MV-4-11 (cell line): ENCODE data around the gene CIAO2B.
A peak's percentile ranks its signal among the peaks of the same experiment; 100 is the strongest.
"Not testable (repeated sequence)": the region's sequence is repeated elsewhere in the genome, so short reads cannot be mapped to it uniquely, and the experiment has no call there.

Source experiments
- DNase-seq: peaks from one replicate; lab custom pipeline; 2025; lab: John Stamatoyannopoulos, UW

CIAO2B gene

DNA sequence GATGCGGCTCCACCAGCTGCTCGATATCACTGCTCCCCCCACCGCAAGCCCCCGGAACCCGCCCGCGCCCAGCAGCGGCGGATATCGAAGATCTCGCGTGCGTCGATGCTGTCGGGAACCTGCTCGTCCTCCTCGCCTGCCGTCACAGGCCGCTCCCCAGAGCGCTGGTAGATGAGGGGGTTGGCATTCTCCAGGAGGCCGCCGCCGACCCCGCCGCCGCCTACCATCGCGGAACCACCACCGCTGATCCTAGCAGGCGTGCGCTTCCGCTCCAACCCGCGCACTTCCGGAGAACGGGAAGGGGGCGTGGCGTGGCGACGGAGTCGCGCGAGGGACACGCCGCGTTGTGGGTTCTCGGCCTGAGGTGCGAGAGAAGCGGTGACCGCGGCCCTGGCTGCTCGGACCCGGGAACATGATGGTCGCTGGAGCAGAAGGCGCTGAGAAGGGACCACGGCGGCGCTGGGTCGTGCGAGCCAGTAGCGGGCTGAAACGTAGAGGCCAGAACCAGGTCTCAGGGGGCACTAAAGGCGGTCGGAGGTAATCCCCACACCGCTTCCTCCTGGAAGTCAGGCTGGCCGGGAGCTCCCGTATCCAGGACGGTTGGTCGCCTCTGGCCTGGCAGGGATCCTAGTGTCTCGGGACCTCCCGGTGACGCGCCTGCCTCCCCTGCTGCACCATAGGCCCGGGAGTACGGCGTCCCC lies at the start of gene CIAO2B:
TSS of gene CIAO2B (minus strand) at position 265 of the 701 bp plus-strand sequence. CDS start at position 227, 38 bp downstream.
- peak; percentile 70 for DNase-seq

DNA sequence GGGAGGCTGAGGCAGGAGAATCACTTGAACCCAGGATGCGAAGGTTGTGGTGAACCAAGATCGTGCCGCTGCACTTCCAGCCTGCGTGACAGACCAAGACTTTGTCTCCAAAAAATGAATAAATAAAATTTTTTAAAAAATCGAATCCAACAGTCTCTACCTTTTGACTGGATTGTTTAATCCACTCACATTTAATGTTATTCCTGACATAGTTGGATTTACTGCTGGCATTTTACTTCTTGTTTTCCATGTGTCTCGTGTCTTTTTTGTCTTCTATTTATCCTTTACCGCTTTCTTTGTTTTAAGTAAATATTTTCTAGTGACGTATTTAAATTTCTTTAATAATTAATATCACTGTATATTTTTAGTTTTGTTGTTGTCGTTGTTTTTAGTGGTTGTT lies 48.8 kb upstream of the CIAO2B start:
- no peak for DNase-seq

DNA sequence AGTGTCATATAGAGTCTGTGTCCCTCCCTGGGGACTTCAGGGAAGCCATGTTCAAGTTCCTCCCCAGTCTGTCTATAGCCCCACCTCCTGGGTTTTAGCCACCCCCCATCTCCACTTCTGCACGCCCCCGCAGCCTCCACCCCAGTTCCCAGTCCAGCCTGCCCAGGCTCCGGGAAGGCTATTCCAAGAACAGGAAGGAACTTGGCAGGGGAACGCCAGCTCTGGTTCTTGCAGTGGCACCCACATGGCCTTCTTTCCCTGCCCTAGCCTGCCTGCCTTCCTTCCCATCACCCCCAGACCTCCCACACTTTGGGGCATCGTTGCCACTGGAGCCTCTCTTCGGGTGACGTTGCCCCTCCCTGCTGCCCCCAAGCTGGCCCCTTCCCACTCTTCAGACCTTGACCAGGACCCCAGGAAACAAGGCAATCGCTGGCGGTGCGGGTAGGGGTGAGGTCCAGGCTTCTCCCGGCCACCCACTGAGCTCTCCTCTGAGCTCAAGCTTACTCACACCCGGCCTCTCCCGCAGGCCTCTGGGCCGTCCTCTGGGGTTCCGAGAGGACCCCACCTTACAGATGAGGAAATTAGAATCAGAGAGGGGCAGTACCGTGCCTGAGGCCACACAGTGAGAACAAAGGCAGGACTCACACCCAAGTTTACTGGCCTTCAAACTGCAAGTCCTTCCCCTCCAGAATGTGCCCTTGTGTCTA lies 45.0 kb upstream of the CIAO2B start:
- DNase-seq, result no peak

DNA sequence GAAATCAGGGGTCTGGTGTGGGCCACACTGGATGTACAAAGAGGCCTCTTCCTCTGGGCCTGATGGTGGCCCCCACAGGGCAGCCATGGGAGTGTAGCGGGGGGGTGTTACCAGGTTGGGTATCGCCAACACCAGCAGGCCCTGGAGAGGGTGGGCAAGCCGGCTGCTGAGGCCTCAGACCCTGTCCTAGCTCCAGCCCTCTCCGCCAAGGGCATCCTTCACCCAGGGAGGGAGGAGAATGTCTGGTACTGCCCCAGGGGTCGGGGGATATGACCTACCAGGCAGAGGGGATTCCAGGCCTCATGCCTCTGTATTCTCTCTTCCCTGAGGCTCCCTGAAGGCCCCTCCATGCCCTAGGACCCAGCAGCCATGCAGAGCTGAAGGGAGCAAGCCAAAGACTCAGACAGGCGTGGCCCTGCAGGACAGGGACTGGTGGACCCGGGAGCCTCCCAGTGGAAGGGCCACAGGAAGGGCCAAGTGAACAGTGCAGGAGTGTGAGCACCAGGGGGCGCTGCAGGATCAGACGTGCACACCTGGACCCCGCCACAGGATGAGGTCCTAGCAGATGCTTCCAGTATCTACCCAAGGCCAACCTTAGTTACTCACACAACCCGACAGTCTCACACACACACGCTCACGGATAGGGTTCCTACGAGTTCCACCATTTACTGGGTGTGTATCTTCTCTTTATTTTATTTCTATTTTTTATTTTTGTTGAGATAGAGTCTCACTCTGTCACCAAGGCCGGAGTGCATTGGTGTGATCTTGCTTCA lies 43.3 kb upstream of the CIAO2B start:
- DNase-seq, result peak; percentile 76

DNA sequence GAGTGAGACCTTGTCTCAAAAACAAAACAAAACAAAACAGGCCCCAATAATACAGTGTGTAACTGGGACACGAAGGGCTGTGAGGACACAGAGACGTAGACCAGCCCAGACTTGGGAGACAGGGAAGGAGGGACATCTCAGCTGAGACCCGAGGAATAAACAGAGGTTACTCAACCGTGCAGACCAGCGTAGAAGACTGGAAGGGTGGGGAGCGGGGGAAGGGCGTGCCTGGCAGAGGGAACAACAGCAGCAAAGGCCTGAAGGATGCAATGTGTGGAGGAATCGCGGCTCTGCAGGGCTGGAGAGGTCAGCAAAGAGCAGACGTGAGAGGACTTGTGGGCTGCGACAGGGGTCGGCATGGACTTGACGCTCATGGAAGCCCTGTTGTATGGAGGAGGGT lies 42.5 kb upstream of the CIAO2B start:
- DNase-seq, result no peak

DNA sequence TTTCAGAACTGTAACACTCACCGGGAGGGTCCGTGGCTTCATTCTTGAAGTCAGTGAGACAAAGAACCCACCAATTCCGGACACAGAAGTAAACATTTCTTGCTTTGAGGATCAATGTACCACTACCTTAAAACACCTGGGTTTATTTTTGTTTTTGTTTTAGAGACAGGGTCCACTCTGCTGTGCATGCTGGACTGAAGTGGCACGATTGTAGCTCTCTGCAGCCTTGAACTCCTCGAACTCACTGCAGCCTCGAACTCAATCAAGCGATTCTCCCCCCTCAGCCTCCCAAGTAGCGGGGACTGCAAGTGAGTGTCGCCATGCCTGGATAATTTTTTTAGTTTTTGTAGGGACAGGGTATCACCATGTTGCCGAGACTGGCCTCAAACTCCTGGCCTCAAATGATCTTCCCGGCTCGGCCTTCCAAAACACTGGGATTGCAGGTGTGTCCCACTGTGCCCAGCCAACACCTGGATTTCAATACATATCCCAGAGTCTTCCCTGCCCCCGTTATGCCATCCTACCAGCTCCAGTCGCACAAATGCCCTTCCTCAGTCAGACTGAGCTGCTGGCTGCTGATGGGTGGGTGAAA lies 41.2 kb upstream of the CIAO2B start:
- DNase-seq, result no peak

DNA sequence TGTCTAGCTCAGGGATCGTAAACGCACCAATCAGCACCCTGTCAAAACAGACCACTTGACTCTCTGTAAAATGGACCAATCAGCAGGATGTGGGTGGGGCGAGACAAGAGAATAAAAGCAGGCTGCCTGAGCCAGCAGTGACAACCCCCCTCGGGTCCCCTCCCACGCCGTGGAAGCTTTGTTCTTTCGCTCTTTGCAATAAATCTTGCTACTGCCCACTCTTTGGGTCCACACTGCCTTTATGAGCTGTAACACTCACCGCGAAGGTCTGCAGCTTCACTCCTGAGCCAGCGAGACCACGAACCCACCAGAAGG lies 40.7 kb upstream of the CIAO2B start:
- peak; percentile 13 for DNase-seq

DNA sequence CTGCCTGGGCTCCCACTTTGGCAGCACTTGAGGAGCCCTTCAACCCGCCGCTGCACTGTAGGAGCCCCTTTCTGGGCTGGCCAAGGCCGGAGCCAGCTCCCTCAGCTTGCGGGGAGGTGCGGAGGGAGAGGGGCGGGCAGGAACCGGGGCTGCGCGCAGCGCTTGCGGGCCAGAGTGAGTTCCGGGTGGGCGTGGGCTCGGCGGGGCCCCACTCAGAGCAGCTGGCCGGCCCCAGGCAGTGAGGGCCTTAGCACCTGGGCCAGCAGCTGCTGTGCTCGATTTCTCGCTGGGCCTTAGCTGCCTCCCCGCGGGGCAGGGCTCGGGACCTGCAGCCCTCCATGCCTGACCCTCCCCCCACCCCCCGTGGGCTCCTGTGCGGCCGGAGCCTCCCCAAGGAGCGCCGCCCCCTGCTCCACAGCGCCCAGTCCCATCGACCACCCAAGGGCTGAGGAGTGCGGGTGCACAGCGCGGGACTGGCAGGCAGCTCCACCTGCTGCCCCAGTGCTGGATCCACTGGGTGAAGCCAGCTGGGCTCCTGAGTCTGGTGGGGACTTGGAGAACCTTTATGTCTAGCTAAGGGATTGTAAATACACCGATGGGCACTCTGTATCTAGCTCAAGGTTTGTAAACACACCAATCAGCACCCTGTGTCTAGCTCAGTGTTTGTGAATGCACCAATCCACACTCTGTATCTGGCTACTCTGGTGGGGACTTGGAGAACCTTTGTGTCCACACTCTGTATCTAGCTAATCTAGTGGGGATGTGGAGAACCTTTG lies 40.1 kb upstream of the CIAO2B start:
- not testable (repeated sequence) for DNase-seq

DNA sequence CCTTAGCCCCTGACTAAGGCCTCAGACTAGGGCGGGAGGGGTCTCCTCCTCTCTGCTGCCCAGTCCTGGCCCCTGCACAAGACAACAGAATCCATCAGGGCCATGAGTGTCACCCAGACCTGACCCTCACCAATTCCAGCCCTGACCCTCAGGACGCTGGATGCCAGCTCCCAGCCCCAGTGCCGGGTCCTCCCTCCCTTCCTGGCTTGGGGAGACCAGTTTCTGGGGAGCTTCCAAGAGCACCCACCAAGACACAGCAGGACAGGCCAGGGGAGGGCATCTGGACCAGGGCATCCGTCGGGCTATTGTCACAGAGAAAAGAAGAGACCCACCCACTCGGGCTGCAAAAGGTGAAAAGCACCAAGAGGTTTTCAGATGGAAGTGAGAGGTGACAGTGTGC lies 39.5 kb upstream of the CIAO2B start:
- no peak for DNase-seq

DNA sequence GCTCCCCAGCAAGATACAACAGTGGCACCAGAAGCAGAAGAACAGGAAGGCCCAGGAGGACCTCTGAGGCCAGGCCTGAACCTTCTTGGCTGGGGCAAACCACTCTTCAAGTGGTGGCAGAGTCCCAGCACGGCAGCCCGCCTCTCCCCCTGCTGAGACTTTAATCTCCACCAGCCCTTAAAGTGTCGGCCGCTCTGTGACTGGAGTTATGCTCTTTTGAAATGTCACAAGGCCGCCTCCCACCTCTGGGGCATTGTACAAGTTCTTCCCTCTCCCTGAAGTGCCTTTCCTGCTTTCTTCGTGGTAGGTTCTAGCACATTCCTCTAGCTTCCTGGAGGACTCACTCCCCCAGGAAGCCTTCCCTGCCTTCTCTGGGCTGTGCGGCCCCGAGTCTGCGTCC lies 38.8 kb upstream of the CIAO2B start:
- DNase-seq, result peak; percentile 31

DNA sequence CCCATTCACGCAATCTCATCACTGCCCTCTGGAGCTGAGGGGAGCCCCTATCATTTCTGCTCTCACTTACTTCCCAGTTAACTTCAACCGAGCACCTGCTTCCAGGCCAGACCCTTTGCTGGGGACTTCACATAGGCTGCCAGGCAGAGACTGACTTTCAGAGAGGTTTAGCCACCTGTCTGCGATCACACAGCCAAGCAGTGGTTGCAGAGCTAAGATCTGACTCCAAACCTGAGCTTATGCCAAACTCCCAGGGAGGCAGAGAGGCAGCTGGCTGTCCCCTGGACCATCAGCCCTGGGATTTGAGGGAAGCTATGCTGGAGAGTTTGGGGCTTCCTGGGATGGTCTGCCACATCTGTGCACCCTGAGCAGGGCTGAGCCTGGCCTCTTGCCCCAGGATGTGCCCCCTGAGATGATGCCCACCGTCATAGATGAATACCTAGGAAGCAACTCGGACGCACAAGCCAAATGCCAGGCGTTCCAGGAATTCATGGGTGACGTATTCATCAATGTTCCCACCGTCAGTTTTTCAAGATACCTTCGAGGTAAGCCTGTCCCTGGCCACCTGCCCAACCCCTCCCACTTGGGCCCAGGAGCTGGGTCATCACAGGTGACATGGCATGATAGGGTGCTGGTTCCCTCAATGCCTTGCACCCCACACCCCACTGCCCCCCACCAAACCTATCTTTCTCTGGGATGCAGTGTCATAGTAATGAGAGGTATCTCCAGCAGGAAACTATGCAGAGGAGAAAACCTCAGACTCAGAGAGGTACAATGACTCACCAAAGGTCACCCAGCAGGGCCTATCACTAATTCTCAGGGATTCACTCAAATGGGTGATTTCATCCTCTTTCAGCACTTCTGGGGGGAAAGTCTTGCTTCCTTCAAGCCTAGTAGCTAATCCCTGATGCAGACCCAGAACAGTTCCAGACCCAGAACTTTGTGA lies 36.8 kb upstream of the CIAO2B start:
- no peak for DNase-seq

DNA sequence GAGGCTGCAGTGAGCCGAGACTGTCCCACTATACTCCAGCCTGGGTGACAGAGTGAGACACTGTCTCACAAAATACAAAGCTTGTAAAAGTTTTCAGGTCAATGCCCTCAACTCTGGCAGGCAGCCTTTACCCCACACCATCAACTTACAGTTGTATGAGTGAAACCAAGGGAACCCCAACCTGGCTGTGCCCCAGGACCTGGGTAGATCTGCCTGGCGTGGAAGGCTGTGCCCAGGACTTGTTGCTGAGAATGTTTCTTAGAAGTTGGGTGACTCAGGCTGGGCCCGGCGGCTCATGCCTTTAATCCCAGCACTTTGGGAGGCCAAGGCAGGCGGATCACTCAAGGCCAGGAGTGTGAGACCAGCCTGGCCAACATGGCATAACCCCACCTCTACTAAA lies 34.6 kb upstream of the CIAO2B start:
- no peak for DNase-seq

DNA sequence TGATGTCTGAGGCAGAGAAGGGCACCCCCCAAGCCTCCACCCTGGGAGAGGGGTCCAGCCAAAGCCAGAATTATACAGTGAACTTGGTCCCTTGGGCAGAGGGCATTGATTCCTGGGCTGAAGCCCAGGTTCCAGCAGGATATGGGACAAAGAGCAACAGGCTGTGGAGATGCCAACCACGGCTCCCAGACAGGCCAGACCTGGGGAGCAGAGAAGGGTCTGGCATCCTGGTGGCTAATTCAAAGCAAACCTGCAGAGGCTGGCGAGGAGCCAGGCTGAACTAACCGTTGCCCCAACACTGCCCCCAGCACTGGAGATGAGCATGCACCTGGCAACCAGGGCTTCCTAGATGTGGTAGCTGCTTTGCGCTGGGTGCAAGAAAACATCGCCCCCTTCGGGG lies 29.8 kb upstream of the CIAO2B start:
- DNase-seq, result no peak

DNA sequence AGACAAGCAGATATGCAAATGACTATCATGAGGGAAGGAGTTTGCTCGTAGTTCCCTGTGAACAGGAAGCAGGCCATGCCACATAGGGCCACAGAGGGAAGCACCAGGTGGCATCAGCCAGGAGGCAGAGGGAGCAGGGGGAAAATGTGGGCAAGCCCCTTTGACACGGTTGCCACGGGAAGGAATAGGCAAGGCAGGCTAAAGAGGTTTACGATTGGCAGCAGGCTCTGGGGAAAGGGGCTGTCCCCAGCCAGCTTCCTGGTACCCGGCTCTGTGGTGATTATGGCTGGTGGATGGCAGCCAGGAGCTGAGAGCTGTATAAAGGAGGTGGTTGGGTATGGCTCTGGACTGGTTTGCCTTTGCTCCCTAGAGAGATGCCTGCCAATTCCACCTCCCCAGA lies 27.7 kb upstream of the CIAO2B start:
- no peak for DNase-seq

DNA sequence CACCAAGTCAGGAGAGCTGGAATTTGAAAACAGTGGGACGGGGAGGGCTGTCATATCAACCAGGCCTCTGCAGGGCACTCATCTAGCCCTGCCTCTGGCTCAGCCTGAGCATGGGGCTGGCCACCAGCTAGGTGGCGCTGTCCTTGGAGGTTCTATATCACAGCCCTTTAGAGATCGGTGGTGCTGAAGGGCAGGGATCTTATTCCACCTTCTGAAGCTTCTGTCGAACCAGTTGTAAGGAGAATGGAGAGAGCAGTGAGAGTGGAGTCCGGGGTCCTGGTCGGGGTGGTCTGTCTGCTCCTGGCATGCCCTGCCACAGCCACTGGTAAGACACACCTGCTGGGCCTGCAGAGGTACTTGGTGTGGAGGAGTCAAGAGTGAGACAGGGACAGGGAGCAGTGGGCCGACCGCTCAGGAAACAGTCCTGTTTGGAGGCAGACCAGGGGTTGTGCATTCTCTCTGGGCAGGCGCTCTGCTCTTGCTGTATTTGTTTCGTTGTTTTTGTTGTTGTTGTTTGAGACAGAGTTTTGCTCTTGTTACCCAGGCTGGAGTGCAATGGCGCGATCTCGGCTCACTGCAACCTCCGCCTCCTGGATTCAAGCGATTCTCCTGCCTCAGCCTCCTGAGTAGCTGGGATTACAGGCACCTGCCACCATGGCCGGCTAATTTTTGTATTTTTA lies 27.0 kb upstream of the CIAO2B start, which contains the start of gene CES3:
TSS of gene CES3 (plus strand) at position 202 of the 680 bp plus-strand sequence. CDS start at position 244, 42 bp downstream.
- peak; percentile 78 for DNase-seq

DNA sequence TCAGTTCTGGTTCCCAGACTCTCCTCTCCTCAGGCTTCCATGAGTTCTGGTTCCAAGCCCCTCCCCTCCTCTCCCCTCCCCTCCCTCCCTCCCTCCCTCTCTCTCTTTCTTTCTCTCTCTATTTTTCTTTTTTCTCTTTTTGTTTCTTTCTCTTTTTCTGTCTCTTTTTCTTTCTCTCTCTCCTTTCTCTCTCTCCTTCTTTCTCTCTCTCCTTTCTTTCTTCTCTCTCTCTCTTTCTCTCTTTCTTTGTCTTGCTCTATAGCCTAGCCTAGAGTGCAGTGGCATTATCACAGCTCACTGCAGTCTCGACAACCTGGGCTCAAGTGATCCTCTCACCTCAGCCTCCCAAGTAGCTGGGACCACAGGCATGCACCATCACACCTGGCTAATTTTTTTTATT lies 26.1 kb upstream of the CIAO2B start:
- no peak for DNase-seq

DNA sequence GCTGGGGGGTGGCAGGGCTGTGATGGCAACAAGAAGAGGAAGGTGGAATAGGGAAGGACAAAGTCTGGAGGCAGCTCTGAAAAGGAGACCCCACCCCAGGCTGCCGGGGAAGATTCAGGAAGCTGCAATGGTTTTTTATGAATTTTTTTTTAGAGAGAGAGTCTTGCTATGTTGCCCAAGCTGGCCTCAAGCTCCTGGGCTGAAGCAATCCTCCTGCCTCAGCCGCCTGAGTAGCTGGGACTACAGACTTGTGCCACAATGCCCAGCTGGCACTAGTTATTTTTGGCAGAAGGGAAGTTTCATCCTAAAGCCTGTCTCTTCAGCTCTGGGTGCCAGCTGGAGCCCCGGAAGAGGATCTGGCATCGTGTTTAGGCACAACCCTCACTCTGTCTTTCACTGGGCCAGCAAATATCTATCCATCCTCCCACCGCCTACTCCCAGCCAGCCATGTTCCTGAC lies 25.5 kb upstream of the CIAO2B start:
- peak; percentile 58 for DNase-seq

DNA sequence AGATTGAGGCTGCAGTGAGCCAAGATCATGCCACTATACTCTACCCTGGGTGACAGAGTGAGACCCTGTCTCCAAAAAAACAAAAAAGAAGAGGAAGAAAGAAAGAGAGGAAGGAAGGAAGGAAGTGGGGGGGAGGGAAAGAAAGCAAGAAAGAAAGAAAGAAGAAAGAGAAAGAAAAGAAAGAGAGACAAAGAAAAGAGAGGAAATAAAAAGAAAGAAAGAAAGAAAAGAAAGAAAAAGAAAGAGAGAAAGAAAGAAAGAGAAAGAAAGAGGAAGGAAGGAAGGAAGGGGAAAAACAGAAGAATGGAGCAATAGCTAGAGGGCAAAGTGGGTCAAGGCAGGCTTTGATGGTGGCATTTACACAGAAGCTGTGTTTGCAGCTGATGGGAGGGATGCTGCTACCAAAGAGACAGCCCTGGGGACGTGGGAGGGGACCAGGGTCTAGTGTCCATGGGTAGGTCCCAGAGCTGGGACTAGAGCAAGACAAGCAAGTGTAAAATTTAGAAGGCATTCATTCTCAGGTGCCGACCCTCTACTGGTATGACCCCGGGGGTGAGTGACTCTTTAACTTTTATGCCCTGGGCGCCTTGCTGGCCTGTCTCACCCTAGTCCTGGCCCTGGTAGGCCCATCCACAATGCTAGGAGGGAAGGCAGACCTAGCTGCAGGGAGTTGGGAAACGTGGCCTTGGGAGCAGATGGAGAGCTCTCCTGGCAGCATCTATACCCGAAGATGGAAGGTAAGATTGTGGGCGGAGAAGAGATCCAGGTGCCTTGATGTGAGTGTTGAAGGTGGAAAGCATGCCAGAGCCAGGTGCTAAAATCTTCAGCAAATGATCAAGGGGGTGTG lies 24.9 kb upstream of the CIAO2B start:
- DNase-seq, result no peak

DNA sequence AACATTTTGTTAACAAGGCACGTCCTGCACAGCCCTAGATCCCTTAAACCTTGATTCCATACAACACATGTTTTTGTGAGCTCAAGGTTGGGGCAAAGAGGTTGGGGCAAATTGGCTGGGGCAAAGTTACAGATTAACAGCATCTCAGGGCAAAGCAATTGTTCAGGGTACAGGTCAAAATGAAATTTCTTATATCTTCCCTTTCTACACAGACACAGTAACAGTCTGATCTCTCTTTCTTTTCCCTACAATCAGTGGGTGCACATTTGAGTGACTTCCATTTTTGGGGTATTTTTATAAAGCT lies 21.9 kb upstream of the CIAO2B start:
- DNase-seq, result not testable (repeated sequence)
